Measurements from ENCODE around the gene ACOT8.

- no peak for TF ChIP-seq CTCF (optimal IDR thresholded peaks at IDR 0.05 in 1 of 3, IDR thresholded peaks at IDR 0.05 in 1 of 3, conservative IDR thresholded peaks at IDR 0.05 in 1 of 3; ENCODE audit: extremely low read depth in 1 of 3, insufficient read depth in 2 of 3, low read length in 3 of 3)
- TF ChIP-seq EZH2 (IDR thresholded peaks at IDR 0.05; ENCODE audit: low read length), result no peak
Measured at GRCh38 chr20:45883100-45883469, 25.9 kb upstream of the ACOT8 start.
